VCaP (cell line): ENCODE measurements around the gene PPP1CA.
A peak's percentile ranks its signal among the peaks of the same experiment; 100 is the strongest.

ENCODE experiments used
- H3K27ac ChIP-seq: fragments of 450-650 bp; 2 replicates; pipeline ENCODE4 v1.5.1; 2017
- CTCF ChIP-seq: fragments of 450-650 bp; conservative IDR thresholded peaks from 2 replicates; pipeline ENCODE4 v1.5.1; 2017; ENCODE audit warnings: mild to moderate bottlenecking, moderate library complexity

PPP1CA gene

GRCh38 chr11:67400251-67400941 lies 1.3 kb downstream of the PPP1CA start:
- peak overlapping the region; percentile 99 for H3K27ac ChIP-seq

GRCh38 chr11:67398661-67399563 lies 2.7 kb downstream of the PPP1CA start:
- H3K27ac ChIP-seq: peak overlapping the region; percentile 99
- no peak for TF ChIP-seq CTCF

More at GRCh38 chr11:67400251-67400941, 1.3 kb downstream of the PPP1CA start:
- TF ChIP-seq CTCF: no peak

DNA sequence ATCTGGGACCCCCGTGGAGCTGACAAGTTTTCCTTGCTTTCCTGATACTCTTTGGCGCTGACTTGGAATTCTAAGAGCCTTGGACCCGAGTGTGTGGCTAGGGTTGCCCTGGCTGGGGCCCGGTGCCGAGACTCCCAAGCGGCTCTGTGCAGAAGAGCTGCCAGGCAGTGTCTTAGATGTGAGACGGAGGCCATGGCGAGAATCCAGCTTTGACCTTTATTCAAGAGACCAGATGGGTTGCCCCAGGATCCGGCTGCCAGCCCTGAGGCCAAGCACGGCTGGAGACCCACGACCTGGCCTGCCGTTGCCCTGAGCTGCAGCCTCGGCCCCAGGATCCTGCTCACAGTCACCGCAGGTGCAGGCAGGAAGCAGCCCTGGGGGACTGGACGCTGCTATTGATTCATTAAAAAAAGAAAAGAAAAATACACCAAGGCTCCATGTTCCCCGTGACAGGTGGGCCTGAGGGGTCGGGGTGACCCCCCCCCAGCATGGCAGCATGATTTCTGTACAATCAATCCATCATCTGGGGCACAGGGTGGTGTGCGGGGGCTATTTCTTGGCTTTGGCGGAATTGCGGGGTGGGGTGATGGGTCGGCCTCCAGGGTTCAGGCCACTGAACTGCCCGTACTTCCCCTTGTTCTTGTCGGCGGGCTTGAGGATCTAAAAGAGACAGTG lies 3.5 kb downstream of the PPP1CA start:
- peak overlapping the region; percentile 17 for H3K27ac ChIP-seq

DNA sequence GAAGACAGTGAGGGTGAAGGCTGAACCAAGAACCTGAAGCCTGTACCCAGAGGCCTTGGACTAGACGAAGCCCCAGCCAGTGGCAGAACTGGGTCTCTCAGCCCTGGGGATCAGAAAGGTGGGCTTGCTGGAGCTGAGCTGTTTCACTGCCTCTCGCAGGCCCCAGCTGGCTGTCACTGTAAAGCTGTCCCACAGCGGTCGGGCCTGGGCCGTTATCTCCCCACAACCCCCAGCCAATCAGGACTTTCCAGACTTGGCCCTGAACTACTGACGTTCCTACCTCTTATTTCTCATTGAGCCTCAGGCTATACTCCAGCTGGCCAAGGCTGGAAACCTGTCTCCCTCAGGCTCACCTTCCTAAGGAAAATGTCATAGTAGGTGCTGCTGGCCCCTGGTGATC lies 4.1 kb downstream of the PPP1CA start:
- H3K27ac ChIP-seq: peak overlapping the region; percentile 17; the same call in 1 of the 2 replicates
- TF ChIP-seq CTCF: no peak

More for the DNA sequence above, 3.5 kb downstream of the PPP1CA start:
- no peak for TF ChIP-seq CTCF

GRCh38 chr11:67396587-67397389 lies 4.9 kb downstream of the PPP1CA start:
- TF ChIP-seq CTCF: no peak
- H3K27ac ChIP-seq: peak overlapping the region; percentile 17; the same call in 1 of the 2 replicates

DNA sequence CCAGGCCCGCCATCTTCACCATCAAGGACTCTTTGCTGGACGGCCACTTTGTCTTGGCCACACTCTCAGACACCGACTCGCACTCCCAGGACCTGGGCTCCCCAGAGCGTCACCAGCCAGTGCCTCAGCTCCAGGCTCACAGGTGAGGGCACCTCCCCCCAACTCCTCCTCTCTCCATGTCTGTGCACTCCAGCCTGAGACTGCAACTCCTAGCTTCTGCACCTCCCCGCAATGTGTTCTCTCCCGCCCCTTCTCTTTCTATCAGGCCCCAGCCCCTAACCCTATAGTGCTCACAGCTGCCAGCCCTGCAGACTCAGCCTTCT lies 5.4 kb downstream of the PPP1CA start:
- H3K27ac ChIP-seq: peak overlapping the region; percentile 17; the same call in 1 of the 2 replicates
- no peak for TF ChIP-seq CTCF
